ENCODE results near the gene MECP2.

DNA sequence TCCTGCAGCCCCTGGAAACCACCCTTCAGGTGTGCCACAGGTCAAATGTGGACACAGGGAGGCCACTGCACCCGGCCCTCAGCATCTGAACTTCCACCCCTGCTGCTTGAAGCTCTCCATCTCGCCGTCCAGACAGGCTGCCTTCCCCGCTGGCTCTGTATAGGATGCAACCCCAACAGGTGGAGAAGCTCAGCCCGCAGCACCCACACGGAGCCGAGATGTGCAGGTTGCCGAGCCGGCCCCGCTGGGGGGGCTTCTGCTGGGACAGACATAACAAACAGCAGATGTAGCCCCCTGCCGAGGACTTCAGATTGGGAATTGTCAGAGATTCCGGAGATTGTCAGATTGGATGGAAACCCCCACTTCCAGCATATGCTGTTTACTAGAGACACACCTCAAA, 104.4 kb downstream of the MECP2 start:
- TF ChIP-seq, protein P1, sequence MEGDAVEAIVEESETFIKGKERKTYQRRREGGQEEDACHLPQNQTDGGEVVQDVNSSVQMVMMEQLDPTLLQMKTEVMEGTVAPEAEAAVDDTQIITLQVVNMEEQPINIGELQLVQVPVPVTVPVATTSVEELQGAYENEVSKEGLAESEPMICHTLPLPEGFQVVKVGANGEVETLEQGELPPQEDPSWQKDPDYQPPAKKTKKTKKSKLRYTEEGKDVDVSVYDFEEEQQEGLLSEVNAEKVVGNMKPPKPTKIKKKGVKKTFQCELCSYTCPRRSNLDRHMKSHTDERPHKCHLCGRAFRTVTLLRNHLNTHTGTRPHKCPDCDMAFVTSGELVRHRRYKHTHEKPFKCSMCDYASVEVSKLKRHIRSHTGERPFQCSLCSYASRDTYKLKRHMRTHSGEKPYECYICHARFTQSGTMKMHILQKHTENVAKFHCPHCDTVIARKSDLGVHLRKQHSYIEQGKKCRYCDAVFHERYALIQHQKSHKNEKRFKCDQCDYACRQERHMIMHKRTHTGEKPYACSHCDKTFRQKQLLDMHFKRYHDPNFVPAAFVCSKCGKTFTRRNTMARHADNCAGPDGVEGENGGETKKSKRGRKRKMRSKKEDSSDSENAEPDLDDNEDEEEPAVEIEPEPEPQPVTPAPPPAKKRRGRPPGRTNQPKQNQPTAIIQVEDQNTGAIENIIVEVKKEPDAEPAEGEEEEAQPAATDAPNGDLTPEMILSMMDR (IDR thresholded peaks at IDR 0.05), result no peak
- TF ChIP-seq POLR2AphosphoS5 (IDR thresholded peaks at IDR 0.05; ENCODE audit: low read depth, low read length) (no peak), TCF7L2 (IDR thresholded peaks at IDR 0.05; ENCODE audit: low read depth, low read length) (no peak), SIN3A (IDR thresholded peaks at IDR 0.05; ENCODE audit: borderline replicate concordance, insufficient read depth, low read depth, low read length) (no peak)
- TF ChIP-seq, protein P2, sequence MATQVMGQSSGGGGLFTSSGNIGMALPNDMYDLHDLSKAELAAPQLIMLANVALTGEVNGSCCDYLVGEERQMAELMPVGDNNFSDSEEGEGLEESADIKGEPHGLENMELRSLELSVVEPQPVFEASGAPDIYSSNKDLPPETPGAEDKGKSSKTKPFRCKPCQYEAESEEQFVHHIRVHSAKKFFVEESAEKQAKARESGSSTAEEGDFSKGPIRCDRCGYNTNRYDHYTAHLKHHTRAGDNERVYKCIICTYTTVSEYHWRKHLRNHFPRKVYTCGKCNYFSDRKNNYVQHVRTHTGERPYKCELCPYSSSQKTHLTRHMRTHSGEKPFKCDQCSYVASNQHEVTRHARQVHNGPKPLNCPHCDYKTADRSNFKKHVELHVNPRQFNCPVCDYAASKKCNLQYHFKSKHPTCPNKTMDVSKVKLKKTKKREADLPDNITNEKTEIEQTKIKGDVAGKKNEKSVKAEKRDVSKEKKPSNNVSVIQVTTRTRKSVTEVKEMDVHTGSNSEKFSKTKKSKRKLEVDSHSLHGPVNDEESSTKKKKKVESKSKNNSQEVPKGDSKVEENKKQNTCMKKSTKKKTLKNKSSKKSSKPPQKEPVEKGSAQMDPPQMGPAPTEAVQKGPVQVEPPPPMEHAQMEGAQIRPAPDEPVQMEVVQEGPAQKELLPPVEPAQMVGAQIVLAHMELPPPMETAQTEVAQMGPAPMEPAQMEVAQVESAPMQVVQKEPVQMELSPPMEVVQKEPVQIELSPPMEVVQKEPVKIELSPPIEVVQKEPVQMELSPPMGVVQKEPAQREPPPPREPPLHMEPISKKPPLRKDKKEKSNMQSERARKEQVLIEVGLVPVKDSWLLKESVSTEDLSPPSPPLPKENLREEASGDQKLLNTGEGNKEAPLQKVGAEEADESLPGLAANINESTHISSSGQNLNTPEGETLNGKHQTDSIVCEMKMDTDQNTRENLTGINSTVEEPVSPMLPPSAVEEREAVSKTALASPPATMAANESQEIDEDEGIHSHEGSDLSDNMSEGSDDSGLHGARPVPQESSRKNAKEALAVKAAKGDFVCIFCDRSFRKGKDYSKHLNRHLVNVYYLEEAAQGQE (IDR thresholded peaks at IDR 0.05; ENCODE audit: insufficient read depth in 1 of 2, low read depth in 2 of 2, low read length in 1 of 2), result no peak
